ENCODE data around the gene FAM13A. TPM values are rescaled to one million over a fixed set of nuclear protein-coding genes. Genes with fewer than 3 reads are reported as not detected.

The FAM13A gene
- total and polyA plus RNA-seq, 10 of the 15 experiments (the other 5 are each of a cell fraction or from before 2014, with no cell fraction given): 0.05 to 1.8 (median 0.27) TPM; not detected in 1

DNA sequence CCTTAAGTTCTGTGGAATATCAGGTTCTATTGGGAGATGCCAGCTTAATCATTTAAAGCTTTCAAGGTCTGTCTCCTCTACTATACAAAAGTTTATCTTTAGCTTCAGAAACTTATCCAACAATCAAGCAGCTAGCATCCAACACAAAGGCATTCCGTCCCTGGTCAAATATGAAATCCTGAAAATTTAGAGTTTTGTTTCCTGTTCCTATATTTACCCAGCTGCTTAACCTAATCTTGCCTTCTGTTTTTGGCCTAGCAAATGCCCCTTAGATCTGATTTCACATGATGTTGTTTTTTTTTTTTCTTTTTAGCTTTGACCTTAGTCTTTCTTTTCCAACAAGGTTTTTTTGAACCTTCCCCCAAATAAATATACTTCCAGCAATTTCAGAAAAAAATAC is 33.8 kb downstream of the FAM13A start (continued):
- TF ChIP-seq, protein P1, sequence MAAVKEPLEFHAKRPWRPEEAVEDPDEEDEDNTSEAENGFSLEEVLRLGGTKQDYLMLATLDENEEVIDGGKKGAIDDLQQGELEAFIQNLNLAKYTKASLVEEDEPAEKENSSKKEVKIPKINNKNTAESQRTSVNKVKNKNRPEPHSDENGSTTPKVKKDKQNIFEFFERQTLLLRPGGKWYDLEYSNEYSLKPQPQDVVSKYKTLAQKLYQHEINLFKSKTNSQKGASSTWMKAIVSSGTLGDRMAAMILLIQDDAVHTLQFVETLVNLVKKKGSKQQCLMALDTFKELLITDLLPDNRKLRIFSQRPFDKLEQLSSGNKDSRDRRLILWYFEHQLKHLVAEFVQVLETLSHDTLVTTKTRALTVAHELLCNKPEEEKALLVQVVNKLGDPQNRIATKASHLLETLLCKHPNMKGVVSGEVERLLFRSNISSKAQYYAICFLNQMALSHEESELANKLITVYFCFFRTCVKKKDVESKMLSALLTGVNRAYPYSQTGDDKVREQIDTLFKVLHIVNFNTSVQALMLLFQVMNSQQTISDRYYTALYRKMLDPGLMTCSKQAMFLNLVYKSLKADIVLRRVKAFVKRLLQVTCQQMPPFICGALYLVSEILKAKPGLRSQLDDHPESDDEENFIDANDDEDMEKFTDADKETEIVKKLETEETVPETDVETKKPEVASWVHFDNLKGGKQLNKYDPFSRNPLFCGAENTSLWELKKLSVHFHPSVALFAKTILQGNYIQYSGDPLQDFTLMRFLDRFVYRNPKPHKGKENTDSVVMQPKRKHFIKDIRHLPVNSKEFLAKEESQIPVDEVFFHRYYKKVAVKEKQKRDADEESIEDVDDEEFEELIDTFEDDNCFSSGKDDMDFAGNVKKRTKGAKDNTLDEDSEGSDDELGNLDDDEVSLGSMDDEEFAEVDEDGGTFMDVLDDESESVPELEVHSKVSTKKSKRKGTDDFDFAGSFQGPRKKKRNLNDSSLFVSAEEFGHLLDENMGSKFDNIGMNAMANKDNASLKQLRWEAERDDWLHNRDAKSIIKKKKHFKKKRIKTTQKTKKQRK (IDR thresholded peaks at IDR 0.05; ENCODE audit: low read depth, low read length): no peak
- no peak for TF ChIP-seq SRF (IDR thresholded peaks at IDR 0.05; ENCODE audit: low read depth in 2 of 2, low read length in 2 of 2)

- ChIA-PET CTCF (interaction anchor here (0.8 to 10.4 kb wide), 42 partner anchors 10 to 507 kb away, joined by 3 to 433 read pairs (median 6); partner anchors contain the start of genes FAM13A, PYURF and TIGD2), POLR2A (interaction anchor here (0.6 to 3.4 kb wide), 4 partner anchors 23 to 739 kb away, joined by 3 to 15 read pairs (median 6); no protein-coding TSS in a partner anchor), SMC1A (ENCODE audit: uncharacterized antibody, unreplicated experiment) (interaction anchor here (0.6 to 10.4 kb wide), 58 partner anchors 9 to 507 kb away, joined by 3 to 401 read pairs (median 4); partner anchors contain the start of genes FAM13A, PYURF and TIGD2), RAD21 (ENCODE audit: unreplicated experiment) (interaction anchor here (0.7 to 7.4 kb wide), 40 partner anchors 13 to 803 kb away, joined by 3 to 263 read pairs (median 6); partner anchors contain the start of genes FAM13A, HERC6, PYURF and TIGD2)
- Histone ChIP-seq H3K4me1 (ENCODE audit: control insufficient read depth, insufficient read depth, low read length) (no peaks in the 10 kb centered on the region), H3K36me3 (ENCODE audit: control insufficient read depth in 2 of 2, insufficient read depth in 2 of 2, low read length in 1 of 2) (no peaks in the 10 kb centered on the region), H3K4me2 (ENCODE audit: control insufficient read depth, insufficient read depth) (no peak overlapping the region), H3K9ac (ENCODE audit: control insufficient read depth, insufficient read depth, low read length) (no peak overlapping the region), H3K4me3 (no peak overlapping the region), H4K20me1 (ENCODE audit: control insufficient read depth, insufficient read depth) (no peaks in the 10 kb centered on the region), H3K79me2 (ENCODE audit: control insufficient read depth, insufficient read depth, low read length) (no peaks in the 10 kb centered on the region), H2AFZ (ENCODE audit: control insufficient read depth, low read depth, low read length) (no peak overlapping the region), H3K27me3 (replicated peaks in 1 of 2; ENCODE audit: control insufficient read depth in 2 of 2, insufficient read depth in 2 of 2, low read length in 1 of 2) (no peaks in the 10 kb centered on the region), H3K9me3 (replicated peaks; ENCODE audit: control insufficient read depth, insufficient read depth, low read length) (no peaks in the 10 kb centered on the region), H3K27ac (ENCODE audit: control insufficient read depth, insufficient read depth) (no peak overlapping the region)
- in situ Hi-C loops (cut with MboI): loop anchor here (5.0 kb wide), 2 partner anchors 205 to 495 kb away; no protein-coding TSS in a partner anchor
- intact Hi-C loops (cut with micrococcal nuclease; ENCODE audit: unreplicated experiment): loop anchor here (5.0 kb wide), 1 partner anchor 805 kb away; no protein-coding TSS in a partner anchor
- BruUV-seq (replicated peaks): no TSS peak
- TF ChIP-seq PKNOX1 (IDR thresholded peaks at IDR 0.05) (no peak), IKZF1 (conservative IDR thresholded peaks at IDR 0.05) (peak; percentile 23; the same call in 1 of the 2 replicates), NBN (IDR thresholded peaks at IDR 0.05) (no peak), RUNX3 (IDR thresholded peaks at IDR 0.05; ENCODE audit: low read length) (peak; percentile 45), TCF7 (IDR thresholded peaks at IDR 0.05; ENCODE audit: borderline replicate concordance) (peak; percentile 63; the same call in 1 of the 2 replicates), TAF1 (IDR thresholded peaks at IDR 0.05; ENCODE audit: borderline replicate concordance, low read depth, low read length) (no peak), JUNB (IDR thresholded peaks at IDR 0.05) (0 out of 2 replicates have a peak, but pooled peaks have one; percentile 8), RFX5 (IDR thresholded peaks at IDR 0.05; ENCODE audit: low read depth, low read length) (no peak), NFIC (IDR thresholded peaks at IDR 0.05; ENCODE audit: low read depth, low read length) (no peak), BHLHE40 (IDR thresholded peaks at IDR 0.05; ENCODE audit: borderline replicate concordance in 1 of 2, low read depth in 2 of 2, low read length in 1 of 2) (0 out of 4 replicates have a peak, but pooled peaks of 1 of the 2 experiments have one; percentile 16)
- ATAC-seq: peak; percentile 66
- DNase-seq (ENCODE audit: low read depth, low spot score): no peak
- no peak for FAIRE-seq
- 37% methylated on average over 7 of the region's 7 CpGs for WGBS (ENCODE audit: insufficient coverage, insufficient replicate concordance, low lambda C conversion rate, missing lambda C conversion rate)
These were observed 34.4 kb downstream of the FAM13A start for GRCh38 chr4:89022426-89023128.

Data from GM12878 (cell line).